Tibial nerve (tissue), 4 donors: ENCODE results near the gene KIF1B. TPM values are rescaled to one million over a fixed set of nuclear protein-coding genes. Genes with fewer than 3 reads are reported as not detected.

Source experiments
- DNase-seq, 2 donors: peaks; one replicate each; pipeline ENCODE4 v3.0.0-alpha.2; 2019; ENCODE audit warnings: low spot score in 2 of 2
- H3K27ac ChIP-seq, 4 donors: fragments of 200-600 bp; sonication (generic) in 3 of 4; one replicate each; pipeline ENCODE4 v1.5.1; 2017 to 2019; ENCODE audit warnings: mild to moderate bottlenecking in 1 of 4
- H3K27me3 ChIP-seq, 2 donors: fragments of 200-600 bp; sonication (generic) in 1 of 2; one replicate each; pipeline versions ENCODE4 v1.5.1 to v1.6.0; 2017 to 2019
- H3K36me3 ChIP-seq, 3 donors: fragments of 200-600 bp; sonication (generic); one replicate each; pipeline ENCODE4 v1.5.1; 2018 to 2019
- H3K4me1 ChIP-seq, 4 donors: fragments of 200-600 bp; sonication (generic) in 3 of 4; one replicate each; pipeline ENCODE4 v1.5.1; 2017 to 2019
- H3K4me3 ChIP-seq, 4 donors: fragments of 200-600 bp; sonication (generic) in 3 of 4; one replicate each; pipeline ENCODE4 v1.5.1; 2017 to 2019; ENCODE audit warnings: mild to moderate bottlenecking in 1 of 4, moderate library complexity in 1 of 4
- H3K9me3 ChIP-seq, 4 donors: fragments of 200-600 bp; sonication (generic) in 3 of 4; one replicate each; pipeline ENCODE4 v1.5.1; 2017 to 2019
- EP300 ChIP-seq, 2 donors: sonication (generic); formaldehyde crosslinking; IDR thresholded peaks; one replicate each; pipeline ENCODE4 v1.6.1; 2017; ENCODE audit warnings: antibody characterized with exemption in 2 of 2, mild to moderate bottlenecking in 1 of 2
- POLR2A ChIP-seq, 2 donors: fragments of 450-650 bp; IDR thresholded peaks; one replicate each; pipeline ENCODE4 v1.6.1; 2017; ENCODE audit warnings: antibody characterized with exemption in 2 of 2, mild to moderate bottlenecking in 2 of 2, moderate library complexity in 2 of 2
- WGBS, 2 donors: methylation state at CpG; one replicate each; pipeline ENCODE4 v1.1.5; 2018; 5-methylcytosine and 5-hydroxymethylcytosine counted together
- total RNA-seq, 4 donors: library from RNA; depleted of rRNA; stranded (reverse); fragments of >200 nt; gene quantifications; one replicate each; pipeline ENCODE4 v1.1.0, GENCODE V29; 2016
- TF ChIP-seq, protein P1 (sequence below), 5 experiments: fragments of 200-600 bp in 3 of 5; fragments of 450-650 bp in 2 of 5; sonication (generic) in 3 of 5; IDR thresholded peaks; one replicate each; pipeline ENCODE4 v1.5.1; 2016 to 2019; ENCODE audit warnings: antibody characterized with exemption in 5 of 5, mild to moderate bottlenecking in 3 of 5, moderate library complexity in 2 of 5

Gene KIF1B
- total RNA-seq, 4 donors from 2014 or later, result 50.6 to 76.2 (median 66.0) TPM

DNA sequence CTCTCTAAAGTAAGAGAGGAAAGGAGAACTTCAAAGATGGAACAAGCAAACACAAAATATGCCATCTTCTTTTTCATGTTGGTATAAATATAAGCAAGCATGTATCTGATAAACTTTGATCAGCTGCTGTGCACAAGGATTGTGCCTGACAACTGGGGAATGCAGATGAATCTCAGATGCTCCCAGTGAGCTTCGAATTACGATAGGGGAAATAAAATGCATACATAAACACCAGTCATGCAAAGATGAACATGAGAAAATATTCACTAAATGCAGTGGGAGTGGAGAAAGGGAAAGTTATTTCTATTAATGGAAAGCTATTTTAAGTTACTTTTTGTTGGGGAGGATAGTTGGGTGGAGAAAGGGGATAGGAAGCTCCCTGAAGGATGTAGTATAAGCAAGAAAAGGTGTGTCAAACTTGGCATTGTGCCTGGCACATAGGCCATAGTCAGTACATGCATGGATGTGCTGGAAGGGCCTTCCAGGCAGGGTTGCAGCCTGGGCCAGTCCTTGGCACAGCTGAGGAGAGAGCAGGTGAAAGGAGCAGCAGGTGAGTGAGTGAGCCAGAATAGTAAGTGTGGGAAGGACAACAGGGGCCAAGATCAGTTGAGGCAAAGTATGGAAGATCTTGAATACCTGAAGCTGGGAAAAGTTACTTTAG is 130.7 kb downstream of the KIF1B start:
- Histone ChIP-seq H3K36me3 (peaks cover 0 to 93% (median 0%) of the 10 kb centered on the region in 3 donors), H3K27ac (no peak overlapping the region), H3K4me1 (peaks cover 0 to 14% (median 0%) of the 10 kb centered on the region in 4 donors), H3K27me3 (no peaks in the 10 kb centered on the region), H3K9me3 (no peaks in the 10 kb centered on the region), H3K4me3 (no peak overlapping the region)
- TF ChIP-seq POLR2A (IDR thresholded peaks at IDR 0.05) (no peak), EP300 (IDR thresholded peaks at IDR 0.05) (no peak)
- TF ChIP-seq, protein P1, sequence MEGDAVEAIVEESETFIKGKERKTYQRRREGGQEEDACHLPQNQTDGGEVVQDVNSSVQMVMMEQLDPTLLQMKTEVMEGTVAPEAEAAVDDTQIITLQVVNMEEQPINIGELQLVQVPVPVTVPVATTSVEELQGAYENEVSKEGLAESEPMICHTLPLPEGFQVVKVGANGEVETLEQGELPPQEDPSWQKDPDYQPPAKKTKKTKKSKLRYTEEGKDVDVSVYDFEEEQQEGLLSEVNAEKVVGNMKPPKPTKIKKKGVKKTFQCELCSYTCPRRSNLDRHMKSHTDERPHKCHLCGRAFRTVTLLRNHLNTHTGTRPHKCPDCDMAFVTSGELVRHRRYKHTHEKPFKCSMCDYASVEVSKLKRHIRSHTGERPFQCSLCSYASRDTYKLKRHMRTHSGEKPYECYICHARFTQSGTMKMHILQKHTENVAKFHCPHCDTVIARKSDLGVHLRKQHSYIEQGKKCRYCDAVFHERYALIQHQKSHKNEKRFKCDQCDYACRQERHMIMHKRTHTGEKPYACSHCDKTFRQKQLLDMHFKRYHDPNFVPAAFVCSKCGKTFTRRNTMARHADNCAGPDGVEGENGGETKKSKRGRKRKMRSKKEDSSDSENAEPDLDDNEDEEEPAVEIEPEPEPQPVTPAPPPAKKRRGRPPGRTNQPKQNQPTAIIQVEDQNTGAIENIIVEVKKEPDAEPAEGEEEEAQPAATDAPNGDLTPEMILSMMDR (IDR thresholded peaks at IDR 0.05), result no peak
- 65 to 79% methylated on average over 2 of the region's 2 CpGs for WGBS, 2 donors
- no peak for DNase-seq

DNA sequence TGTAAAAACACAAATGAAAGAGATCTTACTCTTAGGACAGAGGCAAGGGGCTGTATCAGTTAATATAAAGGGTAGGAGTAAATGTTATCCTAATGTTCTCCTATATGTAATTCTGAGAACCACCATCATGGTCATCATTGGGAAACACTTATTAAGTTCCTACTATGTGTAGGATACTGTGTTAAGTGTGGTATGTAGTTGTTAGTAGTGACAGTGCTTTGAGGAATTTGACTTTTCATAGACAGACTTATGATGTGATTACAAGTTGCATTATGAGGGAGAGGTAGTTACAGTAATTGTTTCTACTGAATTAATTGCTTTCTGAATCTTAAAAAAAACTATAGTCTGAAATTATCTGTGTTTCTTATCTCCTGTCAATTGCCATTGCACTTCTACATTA is 136.7 kb downstream of the KIF1B start:
- Histone ChIP-seq H3K9me3 (no peaks in the 10 kb centered on the region), H3K4me1 (no peaks in the 10 kb centered on the region), H3K36me3 (peaks cover 0 to 100% (median 4%) of the 10 kb centered on the region in 3 donors), H3K27ac (no peak overlapping the region), H3K27me3 (no peaks in the 10 kb centered on the region), H3K4me3 (no peak overlapping the region)
- DNase-seq, result no peak
- TF ChIP-seq, protein P1 (IDR thresholded peaks at IDR 0.05), result no peak
- no peak for TF ChIP-seq EP300 (IDR thresholded peaks at IDR 0.05)
- no peak for TF ChIP-seq POLR2A (IDR thresholded peaks at IDR 0.05)

GRCh38 chr1:10353282-10353681 is 142.9 kb downstream of the KIF1B start:
- WGBS, 2 donors, result 34 to 41% methylated on average over 4 of the region's 4 CpGs
- no peaks in the 10 kb centered on the region for H3K4me1 ChIP-seq
- no peaks in the 10 kb centered on the region for H3K27me3 ChIP-seq
- peaks cover 0 to 65% (median 4%) of the 10 kb centered on the region in 3 donors for H3K36me3 ChIP-seq
- DNase-seq, result no peak
- H3K4me3 ChIP-seq, result no peak overlapping the region
- no peaks in the 10 kb centered on the region for H3K9me3 ChIP-seq
- TF ChIP-seq POLR2A (IDR thresholded peaks at IDR 0.05), result no peak
- TF ChIP-seq, protein P1 (IDR thresholded peaks at IDR 0.05), result no peak
- no peak for TF ChIP-seq EP300 (IDR thresholded peaks at IDR 0.05)
- H3K27ac ChIP-seq, result peak overlapping the region in 2 of 4 donors; percentile 18 to 40

DNA sequence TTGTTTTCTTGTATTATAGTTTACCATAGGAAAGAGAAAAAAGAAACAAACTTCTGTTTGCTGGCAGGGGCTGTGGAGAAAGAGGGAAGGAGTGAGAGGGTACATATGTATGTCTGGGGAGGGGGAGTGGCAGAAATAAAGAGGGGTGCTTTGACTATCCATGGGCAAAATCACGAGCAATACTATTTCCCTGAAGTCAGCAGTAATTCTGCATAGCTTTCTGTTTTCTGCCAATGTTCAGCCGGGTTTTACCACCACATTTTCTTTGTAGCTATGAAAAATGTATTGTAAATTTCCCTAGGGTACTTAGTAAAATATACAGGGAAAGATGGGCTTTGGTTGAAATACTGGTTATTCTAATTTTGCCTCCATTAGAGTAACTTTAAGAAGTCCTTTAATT is 143.3 kb downstream of the KIF1B start:
- Histone ChIP-seq H3K9me3 (no peaks in the 10 kb centered on the region), H3K4me3 (no peak overlapping the region), H3K27ac (peak overlapping the region in 2 of 4 donors; percentile 18 to 40), H3K27me3 (no peaks in the 10 kb centered on the region), H3K36me3 (peaks cover 0 to 61% (median under 1%) of the 10 kb centered on the region in 3 donors), H3K4me1 (no peaks in the 10 kb centered on the region)
- 29 to 37% methylated on average over 2 of the region's 2 CpGs for WGBS, 2 donors
- no peak for DNase-seq
- TF ChIP-seq EP300 (IDR thresholded peaks at IDR 0.05), result no peak
- no peak for TF ChIP-seq POLR2A (IDR thresholded peaks at IDR 0.05)
- TF ChIP-seq, protein P1 (IDR thresholded peaks at IDR 0.05), result no peak

GRCh38 chr1:10360045-10360444 is 149.7 kb downstream of the KIF1B start:
- TF ChIP-seq EP300 (IDR thresholded peaks at IDR 0.05), result no peak
- TF ChIP-seq POLR2A (IDR thresholded peaks at IDR 0.05), result no peak
- TF ChIP-seq, protein P1 (IDR thresholded peaks at IDR 0.05), result no peak
- Histone ChIP-seq H3K4me3 (no peak overlapping the region), H3K27me3 (no peaks in the 10 kb centered on the region), H3K36me3 (peaks cover 0 to 69% (median 0%) of the 10 kb centered on the region in 3 donors), H3K9me3 (no peaks in the 10 kb centered on the region), H3K27ac (no peak overlapping the region), H3K4me1 (no peaks in the 10 kb centered on the region)
- WGBS, 2 donors, result 78% methylated on average over 1 of the region's 1 CpG
- no peak for DNase-seq
